Parathyroid adenoma (tissue), 2 donors: ENCODE measurements around the gene GRAMD1A.

Source experiments
- H2AFZ ChIP-seq: fragments of 300-600 bp; sonication (generic); one replicate; pipeline ENCODE4 v1.7.0; 2017; ENCODE audit warnings: antibody characterized with exemption, mild to moderate bottlenecking
- H3K27ac ChIP-seq: fragments of 300-600 bp; sonication (generic); one replicate; pipeline ENCODE4 v1.7.0; 2017
- H3K27me3 ChIP-seq: fragments of 300-600 bp; sonication (generic); one replicate; pipeline ENCODE4 v1.7.0; 2017; ENCODE audit warnings: low read length; ENCODE audit not compliant: control insufficient read depth, insufficient read depth
- H3K36me3 ChIP-seq: fragments of 300-600 bp; sonication (generic); one replicate; pipeline ENCODE4 v1.7.0; 2017; ENCODE audit warnings: low read length; ENCODE audit not compliant: control insufficient read depth, insufficient read depth
- H3K4me1 ChIP-seq: fragments of 300-600 bp; sonication (generic); one replicate; pipeline ENCODE4 v1.7.0; 2017; ENCODE audit warnings: control low read depth
- H3K4me2 ChIP-seq: fragments of 300-600 bp; sonication (generic); one replicate; pipeline ENCODE4 v1.7.0; 2017; ENCODE audit warnings: low read length
- H3K4me3 ChIP-seq: fragments of 300-600 bp; sonication (generic); one replicate; pipeline ENCODE4 v1.7.0; 2017; ENCODE audit warnings: low read depth, low read length
- H3K79me2 ChIP-seq: fragments of 300-600 bp; sonication (generic); one replicate; pipeline ENCODE4 v1.7.0; 2017; ENCODE audit warnings: control low read depth
- H3K9ac ChIP-seq: fragments of 300-600 bp; sonication (generic); one replicate; pipeline ENCODE4 v1.7.0; 2017; ENCODE audit warnings: mild to moderate bottlenecking
- H3K9me3 ChIP-seq: fragments of 300-600 bp; sonication (generic); one replicate; pipeline ENCODE4 v1.7.0; 2017; ENCODE audit warnings: low read length; ENCODE audit not compliant: control insufficient read depth
- CTCF ChIP-seq: fragments of 300-600 bp; sonication (generic); IDR thresholded peaks from one replicate; pipeline ENCODE4 v1.7.0; 2017; ENCODE audit warnings: antibody characterized with exemption, mild to moderate bottlenecking
- donor health status: primary hyperparathyroidism.

GRAMD1A gene

GRCh38 chr19:35056513-35057063, 56.5 kb downstream of the GRAMD1A start:
- no peak overlapping the region for H2AFZ ChIP-seq
- H3K79me2 ChIP-seq: no peaks in the 10 kb centered on the region
- no peak overlapping the region for H3K27ac ChIP-seq
- H3K27me3 ChIP-seq: no peaks in the 10 kb centered on the region
- no peak overlapping the region for H3K9ac ChIP-seq
- no peaks in the 10 kb centered on the region for H3K4me1 ChIP-seq
- no peak for TF ChIP-seq CTCF
- H3K36me3 ChIP-seq: no peaks in the 10 kb centered on the region
- no peaks in the 10 kb centered on the region for H3K9me3 ChIP-seq
- no peak overlapping the region for H3K4me2 ChIP-seq
- H3K4me3 ChIP-seq: no peak overlapping the region

GRCh38 chr19:35058370-35058769, 58.2 kb downstream of the GRAMD1A start:
- H3K4me1 ChIP-seq: no peaks in the 10 kb centered on the region
- H2AFZ ChIP-seq: no peak overlapping the region
- H3K79me2 ChIP-seq: no peaks in the 10 kb centered on the region
- no peak for TF ChIP-seq CTCF
- no peaks in the 10 kb centered on the region for H3K9me3 ChIP-seq
- no peaks in the 10 kb centered on the region for H3K27me3 ChIP-seq
- H3K4me2 ChIP-seq: no peak overlapping the region
- H3K4me3 ChIP-seq: no peak overlapping the region
- no peaks in the 10 kb centered on the region for H3K36me3 ChIP-seq
- no peak overlapping the region for H3K9ac ChIP-seq
- H3K27ac ChIP-seq: no peak overlapping the region

GRCh38 chr19:35059006-35059798, 59.1 kb downstream of the GRAMD1A start:
- Histone ChIP-seq H3K27ac (no peak overlapping the region), H3K36me3 (no peaks in the 10 kb centered on the region), H3K79me2 (no peaks in the 10 kb centered on the region), H2AFZ (no peak overlapping the region), H3K9ac (no peak overlapping the region), H3K4me1 (no peaks in the 10 kb centered on the region), H3K9me3 (no peaks in the 10 kb centered on the region), H3K27me3 (no peaks in the 10 kb centered on the region), H3K4me2 (no peak overlapping the region), H3K4me3 (no peak overlapping the region)
- no peak for TF ChIP-seq CTCF

- TF ChIP-seq CTCF: no peak
- no peak overlapping the region for H3K4me3 ChIP-seq
- no peaks in the 10 kb centered on the region for H3K27me3 ChIP-seq
- H3K9me3 ChIP-seq: no peaks in the 10 kb centered on the region
- no peak overlapping the region for H3K9ac ChIP-seq
- no peak overlapping the region for H3K27ac ChIP-seq
- H3K79me2 ChIP-seq: no peaks in the 10 kb centered on the region
- no peaks in the 10 kb centered on the region for H3K36me3 ChIP-seq
- no peak overlapping the region for H2AFZ ChIP-seq
- no peaks in the 10 kb centered on the region for H3K4me1 ChIP-seq
- H3K4me2 ChIP-seq: no peak overlapping the region
These were observed 59.6 kb downstream of the GRAMD1A start for GRCh38 chr19:35059799-35060091.
